SK-N-SH treated with all-trans-retinoic acid at 6 μM for 48 hours (cell line): ENCODE data around the gene ODAD2.

Source experiments
- ATAC-seq: fragments of 200-7000 bp; cut with Tn5 transposase; 3 replicates; pipeline ENCODE4 v1.9.1; 2020; ENCODE audit warnings: mild to moderate bottlenecking, moderate library complexity
- ARNTL ChIP-seq: fragments of 450-650 bp; formaldehyde crosslinking; IDR thresholded peaks from 2 replicates; pipeline ENCODE4 v1.5.0; 2020; ENCODE audit warnings: low read depth, mild to moderate bottlenecking, moderate library complexity, borderline replicate concordance
- BACH2 ChIP-seq: fragments of 250-450 bp; sonication (Bioruptor Pico); IDR thresholded peaks from 2 replicates; pipeline ENCODE4 v1.9.0; 2021; ENCODE audit warnings: mild to moderate bottlenecking, borderline replicate concordance
- CSDC2 ChIP-seq: fragments of 250-450 bp; sonication (Bioruptor Pico); IDR thresholded peaks from 2 replicates; pipeline ENCODE4 v1.5.0; 2020; ENCODE audit warnings: mild to moderate bottlenecking, moderate library complexity
- ESRRG ChIP-seq: fragments of 250-450 bp; sonication (Bioruptor Pico); IDR thresholded peaks from 2 replicates; pipeline ENCODE4 v1.6.1; 2021; ENCODE audit warnings: mild to moderate bottlenecking
- GLIS3 ChIP-seq: fragments of 250-450 bp; sonication (Bioruptor Pico); IDR thresholded peaks from 2 replicates; pipeline ENCODE4 v1.5.0; 2020; ENCODE audit warnings: mild to moderate bottlenecking, moderate library complexity
- ISL1 ChIP-seq: fragments of 250-450 bp; sonication (Bioruptor Pico); IDR thresholded peaks from 2 replicates; pipeline ENCODE4 v2.1.2; 2022; ENCODE audit warnings: mild to moderate bottlenecking, moderate library complexity
- OSR1 ChIP-seq: fragments of 250-450 bp; sonication (Bioruptor Pico); IDR thresholded peaks from 2 replicates; pipeline ENCODE4 v1.8.0; 2022; ENCODE audit warnings: moderate library complexity, mild to moderate bottlenecking, inconsistent platforms
- PATZ1 ChIP-seq: fragments of 250-450 bp; sonication (Bioruptor Pico); IDR thresholded peaks from 2 replicates; pipeline ENCODE4 v1.8.0; 2020; ENCODE audit warnings: mild to moderate bottlenecking, moderate library complexity, borderline replicate concordance
- RARB ChIP-seq: fragments of 250-450 bp; sonication (Bioruptor Pico); IDR thresholded peaks from 2 replicates; pipeline ENCODE4 v1.8.0; 2021; ENCODE audit warnings: mild to moderate bottlenecking, moderate library complexity
- SNAI2 ChIP-seq: fragments of 250-450 bp; sonication (Bioruptor Pico); IDR thresholded peaks from 2 replicates; pipeline ENCODE4 v1.5.0; 2020; ENCODE audit warnings: mild to moderate bottlenecking, moderate library complexity
- TCF4 ChIP-seq: fragments of 250-450 bp; sonication (Bioruptor Pico); IDR thresholded peaks from 2 replicates; pipeline ENCODE4 v1.8.0; 2021; ENCODE audit warnings: mild to moderate bottlenecking, moderate library complexity, borderline replicate concordance
- TOX ChIP-seq: fragments of 250-450 bp; sonication (Bioruptor Pico); IDR thresholded peaks from 2 replicates; pipeline ENCODE4 v1.8.0; 2021; ENCODE audit warnings: mild to moderate bottlenecking, moderate library complexity, borderline replicate concordance
- TSHZ2 ChIP-seq: fragments of 250-450 bp; sonication (Bioruptor Pico); IDR thresholded peaks from 2 replicates; pipeline ENCODE4 v1.5.0; 2020; ENCODE audit warnings: mild to moderate bottlenecking, moderate library complexity
- ZC3H10 ChIP-seq: fragments of 250-450 bp; sonication (Bioruptor Pico); IDR thresholded peaks from 2 replicates; pipeline ENCODE4 v1.5.1; 2021; ENCODE audit warnings: mild to moderate bottlenecking, moderate library complexity
- ZFP3 ChIP-seq: fragments of 250-450 bp; sonication (Bioruptor Pico); IDR thresholded peaks from 2 replicates; pipeline ENCODE4 v1.5.0; 2020; ENCODE audit warnings: mild to moderate bottlenecking, moderate library complexity
- ZFP30 ChIP-seq: fragments of 450-650 bp; formaldehyde crosslinking; IDR thresholded peaks from 2 replicates; pipeline ENCODE4 v1.5.0; 2022; ENCODE audit warnings: mild to moderate bottlenecking, moderate library complexity
- ZNF565 ChIP-seq: fragments of 450-650 bp; formaldehyde crosslinking; conservative IDR thresholded peaks from 2 replicates; pipeline ENCODE4 v1.5.0; 2020; ENCODE audit warnings: low read depth, mild to moderate bottlenecking, moderate library complexity
- ZNF70 ChIP-seq: fragments of 450-650 bp; formaldehyde crosslinking; IDR thresholded peaks from 2 replicates; pipeline ENCODE4 v1.5.0; 2020; ENCODE audit warnings: mild to moderate bottlenecking, moderate library complexity
- ZNF8 ChIP-seq: fragments of 450-650 bp; formaldehyde crosslinking; IDR thresholded peaks from 2 replicates; pipeline ENCODE4 v1.5.0; 2020; ENCODE audit warnings: mild to moderate bottlenecking, moderate library complexity
- TF ChIP-seq, protein P1 (sequence below): fragments of 250-450 bp; sonication (Bioruptor Pico); IDR thresholded peaks from 2 replicates; pipeline ENCODE4 v1.8.0; 2021; ENCODE audit warnings: low read depth, mild to moderate bottlenecking, moderate library complexity, borderline replicate concordance
- TF ChIP-seq, protein P2 (sequence below): fragments of 250-450 bp; sonication (Bioruptor Pico); IDR thresholded peaks from 2 replicates; pipeline ENCODE4 v1.5.1; 2021; ENCODE audit warnings: mild to moderate bottlenecking, moderate library complexity
- TF ChIP-seq, protein P3 (sequence below): fragments of 250-450 bp; sonication (Bioruptor Pico); IDR thresholded peaks from 2 replicates; pipeline ENCODE4 v1.5.1; 2020; ENCODE audit warnings: low read depth, mild to moderate bottlenecking, moderate library complexity

Gene ODAD2

DNA sequence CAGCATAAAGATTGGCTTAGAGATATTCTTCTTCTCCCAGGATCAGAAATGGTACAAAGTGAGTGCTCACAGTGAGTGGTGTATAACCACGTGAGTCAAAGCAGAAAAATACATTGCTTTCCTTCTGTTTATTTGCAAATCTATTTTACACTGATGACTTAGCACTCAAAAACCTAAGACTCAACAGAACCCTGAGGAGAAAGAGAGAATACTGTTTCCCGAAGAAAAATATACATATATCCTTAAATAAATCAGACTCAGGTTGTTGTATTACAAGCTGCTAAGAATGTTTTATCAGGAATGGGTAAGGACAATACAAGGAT lies 48.7 kb downstream of the ODAD2 start:
- no peak for TF ChIP-seq ARNTL (CRISPR knock-in tag)
- TF ChIP-seq OSR1: no peak
- TF ChIP-seq SNAI2 (CRISPR knock-in tag): no peak
- TF ChIP-seq BACH2: no peak
- TF ChIP-seq ISL1 (CRISPR knock-in tag): no peak
- TF ChIP-seq TOX (CRISPR knock-in tag): no peak
- no peak for ATAC-seq

GRCh38 chr10:27949528-27950241 lies 49.2 kb downstream of the ODAD2 start:
- ATAC-seq: no peak
- TF ChIP-seq TOX (CRISPR knock-in tag) (no peak), BACH2 (no peak), ARNTL (CRISPR knock-in tag) (no peak), RARB (CRISPR knock-in tag) (no peak), ZNF70 (CRISPR knock-in tag) (no peak), ZFP30 (CRISPR knock-in tag) (no peak), ZNF565 (CRISPR knock-in tag) (no peak), TSHZ2 (CRISPR knock-in tag) (no peak), ESRRG (CRISPR knock-in tag) (no peak), ZFP3 (CRISPR knock-in tag) (no peak), OSR1 (no peak), ZC3H10 (CRISPR knock-in tag) (no peak)
- TF ChIP-seq, protein P1, sequence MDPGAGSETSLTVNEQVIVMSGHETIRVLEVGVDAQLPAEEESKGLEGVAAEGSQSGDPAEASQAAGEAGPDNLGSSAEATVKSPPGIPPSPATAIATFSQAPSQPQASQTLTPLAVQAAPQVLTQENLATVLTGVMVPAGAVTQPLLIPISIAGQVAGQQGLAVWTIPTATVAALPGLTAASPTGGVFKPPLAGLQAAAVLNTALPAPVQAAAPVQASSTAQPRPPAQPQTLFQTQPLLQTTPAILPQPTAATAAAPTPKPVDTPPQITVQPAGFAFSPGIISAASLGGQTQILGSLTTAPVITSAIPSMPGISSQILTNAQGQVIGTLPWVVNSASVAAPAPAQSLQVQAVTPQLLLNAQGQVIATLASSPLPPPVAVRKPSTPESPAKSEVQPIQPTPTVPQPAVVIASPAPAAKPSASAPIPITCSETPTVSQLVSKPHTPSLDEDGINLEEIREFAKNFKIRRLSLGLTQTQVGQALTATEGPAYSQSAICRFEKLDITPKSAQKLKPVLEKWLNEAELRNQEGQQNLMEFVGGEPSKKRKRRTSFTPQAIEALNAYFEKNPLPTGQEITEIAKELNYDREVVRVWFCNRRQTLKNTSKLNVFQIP (CRISPR knock-in tag): no peak
- TF ChIP-seq, protein P2, sequence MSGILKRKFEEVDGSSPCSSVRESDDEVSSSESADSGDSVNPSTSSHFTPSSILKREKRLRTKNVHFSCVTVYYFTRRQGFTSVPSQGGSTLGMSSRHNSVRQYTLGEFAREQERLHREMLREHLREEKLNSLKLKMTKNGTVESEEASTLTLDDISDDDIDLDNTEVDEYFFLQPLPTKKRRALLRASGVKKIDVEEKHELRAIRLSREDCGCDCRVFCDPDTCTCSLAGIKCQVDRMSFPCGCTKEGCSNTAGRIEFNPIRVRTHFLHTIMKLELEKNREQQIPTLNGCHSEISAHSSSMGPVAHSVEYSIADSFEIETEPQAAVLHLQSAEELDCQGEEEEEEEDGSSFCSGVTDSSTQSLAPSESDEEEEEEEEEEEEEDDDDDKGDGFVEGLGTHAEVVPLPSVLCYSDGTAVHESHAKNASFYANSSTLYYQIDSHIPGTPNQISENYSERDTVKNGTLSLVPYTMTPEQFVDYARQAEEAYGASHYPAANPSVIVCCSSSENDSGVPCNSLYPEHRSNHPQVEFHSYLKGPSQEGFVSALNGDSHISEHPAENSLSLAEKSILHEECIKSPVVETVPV (CRISPR knock-in tag): no peak

DNA sequence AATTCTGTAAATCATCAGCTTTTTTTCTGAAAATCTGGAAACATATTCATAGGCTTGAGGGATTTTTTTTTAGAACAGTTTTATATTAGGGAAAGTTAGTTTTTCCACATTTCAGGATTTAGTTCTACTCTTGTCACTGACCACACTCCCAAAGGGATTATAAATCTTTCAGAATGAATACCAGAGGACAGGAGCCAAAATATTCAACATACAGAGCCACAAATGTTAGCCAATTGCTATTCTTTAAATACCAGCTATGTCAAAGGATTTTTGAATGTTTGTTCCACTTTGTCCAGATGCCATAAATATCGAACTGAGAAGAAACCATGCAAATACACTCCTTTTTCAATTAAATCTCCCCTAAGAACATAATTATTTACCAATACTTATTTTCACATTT lies 50.7 kb downstream of the ODAD2 start:
- ATAC-seq: no peak
- TF ChIP-seq GLIS3 (CRISPR knock-in tag): no peak
- no peak for TF ChIP-seq ESRRG (CRISPR knock-in tag)
- TF ChIP-seq, protein P1 (CRISPR knock-in tag): no peak

GRCh38 chr10:27947540-27947939 lies 51.3 kb downstream of the ODAD2 start:
- ATAC-seq: no peak
- no peak for TF ChIP-seq TSHZ2 (CRISPR knock-in tag)
- TF ChIP-seq, protein P3, sequence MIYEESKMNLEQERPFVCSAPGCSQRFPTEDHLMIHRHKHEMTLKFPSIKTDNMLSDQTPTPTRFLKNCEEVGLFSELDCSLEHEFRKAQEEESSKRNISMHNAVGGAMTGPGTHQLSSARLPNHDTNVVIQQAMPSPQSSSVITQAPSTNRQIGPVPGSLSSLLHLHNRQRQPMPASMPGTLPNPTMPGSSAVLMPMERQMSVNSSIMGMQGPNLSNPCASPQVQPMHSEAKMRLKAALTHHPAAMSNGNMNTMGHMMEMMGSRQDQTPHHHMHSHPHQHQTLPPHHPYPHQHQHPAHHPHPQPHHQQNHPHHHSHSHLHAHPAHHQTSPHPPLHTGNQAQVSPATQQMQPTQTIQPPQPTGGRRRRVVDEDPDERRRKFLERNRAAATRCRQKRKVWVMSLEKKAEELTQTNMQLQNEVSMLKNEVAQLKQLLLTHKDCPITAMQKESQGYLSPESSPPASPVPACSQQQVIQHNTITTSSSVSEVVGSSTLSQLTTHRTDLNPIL (CRISPR knock-in tag): no peak
- no peak for TF ChIP-seq GLIS3 (CRISPR knock-in tag)
- no peak for TF ChIP-seq ISL1 (CRISPR knock-in tag)
- no peak for TF ChIP-seq TCF4 (CRISPR knock-in tag)
- no peak for TF ChIP-seq ZNF8 (CRISPR knock-in tag)
- no peak for TF ChIP-seq ZFP3 (CRISPR knock-in tag)
- no peak for TF ChIP-seq PATZ1 (CRISPR knock-in tag)
- no peak for TF ChIP-seq OSR1
- no peak for TF ChIP-seq RARB (CRISPR knock-in tag)
- TF ChIP-seq TOX (CRISPR knock-in tag): no peak
- TF ChIP-seq ZNF70 (CRISPR knock-in tag): no peak
- TF ChIP-seq SNAI2 (CRISPR knock-in tag): no peak
- TF ChIP-seq CSDC2 (CRISPR knock-in tag): no peak
- TF ChIP-seq ESRRG (CRISPR knock-in tag): no peak
